Ramos (cell line): ENCODE measurements around the gene IQSEC1.
"Not testable (repeated sequence)": the region's sequence is repeated elsewhere in the genome, so short reads cannot be mapped to it uniquely, and the experiment has no call there.

Source experiments
- in situ Hi-C: fragments of 300-500 bp; cut with MboI; formaldehyde crosslinking; loops from one replicate; pipeline ENCODE4 v1.14.3; 2022; ENCODE audit warnings: low sequenced_read_pairs; ENCODE audit not compliant: unreplicated experiment

The IQSEC1 gene

DNA sequence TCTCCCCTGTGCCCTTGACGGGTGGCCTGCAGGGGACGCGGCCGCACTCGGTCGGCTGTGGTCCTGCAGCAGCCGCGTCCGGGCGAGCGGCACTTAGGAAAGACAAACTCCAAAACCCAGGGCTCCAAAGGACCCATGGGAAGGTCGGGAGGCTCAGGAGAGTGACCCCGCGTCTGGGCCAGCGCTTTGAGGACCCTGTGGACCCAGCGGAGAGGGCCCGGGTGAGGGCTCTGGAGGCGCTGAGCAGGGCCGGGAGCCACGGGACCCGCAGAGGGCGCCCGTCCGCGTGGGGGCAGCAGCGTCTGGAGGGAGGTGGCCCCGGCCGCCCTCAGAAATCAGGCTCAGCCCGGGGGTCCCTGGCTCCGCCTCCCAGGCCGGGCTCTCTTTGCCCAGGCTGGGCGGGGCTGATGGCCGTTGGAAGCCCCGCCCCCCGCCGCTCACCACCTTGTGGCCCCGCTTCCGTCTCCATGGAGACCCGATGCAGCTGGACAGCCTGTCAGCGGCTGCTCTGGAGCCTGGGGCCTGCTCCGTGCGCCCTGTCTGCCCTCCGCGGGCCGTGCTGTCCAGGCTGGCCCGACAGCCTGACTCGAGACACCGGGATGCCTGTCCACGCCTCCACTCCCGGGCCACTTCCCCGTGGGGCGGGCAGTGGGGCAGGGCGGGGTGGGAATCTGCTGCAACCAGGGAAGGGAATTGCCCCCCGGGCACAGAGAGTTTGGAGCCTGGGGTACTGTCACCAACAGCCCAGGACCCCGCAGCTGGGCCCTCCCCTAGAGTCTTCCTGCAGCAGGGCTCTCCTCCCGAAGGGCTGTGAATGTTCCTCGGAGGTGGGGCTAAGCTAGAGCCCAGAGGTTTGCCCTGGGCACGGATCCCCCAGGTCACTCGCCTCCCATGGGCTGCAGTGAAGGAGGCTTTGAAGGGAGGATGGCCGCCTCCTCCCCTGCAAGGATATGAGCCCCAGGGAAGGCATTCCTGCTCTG lies 197.1 kb downstream of the IQSEC1 start:
- in situ Hi-C loops = loop anchor here (25.0 kb wide), 1 partner anchor 739 kb away; no protein-coding TSS in a partner anchor

DNA sequence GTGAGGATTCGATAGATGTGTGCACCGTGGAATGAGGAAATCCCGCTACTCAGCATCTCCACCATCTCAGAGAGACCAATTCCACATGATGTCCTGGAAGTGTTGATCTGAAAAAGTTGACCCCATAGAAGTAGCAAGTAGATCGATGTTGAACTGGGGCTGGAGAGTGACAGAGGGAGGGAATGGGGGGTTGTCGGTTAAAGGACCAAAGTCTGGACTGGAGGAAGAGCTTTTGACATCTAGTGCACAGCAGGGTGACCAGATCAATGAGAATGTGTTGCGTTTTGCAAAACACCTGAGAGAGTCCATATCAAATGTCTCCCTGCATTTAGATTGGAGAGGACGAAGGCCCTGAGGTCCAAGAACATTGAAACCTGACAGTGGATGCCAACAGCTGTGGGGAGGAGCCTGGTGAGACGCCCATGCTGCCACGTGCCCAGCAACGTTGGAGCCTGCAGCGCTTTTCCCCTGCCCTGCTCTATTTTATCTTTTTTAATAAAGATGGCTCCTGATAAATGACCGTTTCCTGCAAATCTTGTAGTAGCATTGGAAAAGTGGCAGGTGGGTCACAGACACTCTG lies 201.7 kb downstream of the IQSEC1 start:
- in situ Hi-C loops = no loop called here

DNA sequence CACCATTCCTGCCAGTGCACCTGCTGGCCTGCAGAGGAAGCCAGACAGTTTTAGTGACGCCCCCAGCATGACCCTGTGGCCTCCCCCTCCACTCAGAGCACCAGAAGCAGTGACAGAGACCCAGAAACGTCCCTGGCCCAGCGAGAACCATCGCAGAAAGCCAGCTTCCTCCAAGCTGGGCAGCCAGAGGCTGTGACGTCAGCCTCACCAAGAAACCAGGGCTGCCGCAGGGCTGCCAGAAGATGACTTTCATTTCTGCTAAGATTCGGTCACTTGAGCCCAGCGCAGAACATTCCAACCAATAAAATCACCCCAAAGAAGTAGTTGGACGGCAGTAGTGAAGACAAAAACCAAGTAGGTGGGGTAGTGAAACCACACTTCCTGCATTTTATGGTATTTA lies 202.3 kb downstream of the IQSEC1 start:
- in situ Hi-C loops = no loop called here

DNA sequence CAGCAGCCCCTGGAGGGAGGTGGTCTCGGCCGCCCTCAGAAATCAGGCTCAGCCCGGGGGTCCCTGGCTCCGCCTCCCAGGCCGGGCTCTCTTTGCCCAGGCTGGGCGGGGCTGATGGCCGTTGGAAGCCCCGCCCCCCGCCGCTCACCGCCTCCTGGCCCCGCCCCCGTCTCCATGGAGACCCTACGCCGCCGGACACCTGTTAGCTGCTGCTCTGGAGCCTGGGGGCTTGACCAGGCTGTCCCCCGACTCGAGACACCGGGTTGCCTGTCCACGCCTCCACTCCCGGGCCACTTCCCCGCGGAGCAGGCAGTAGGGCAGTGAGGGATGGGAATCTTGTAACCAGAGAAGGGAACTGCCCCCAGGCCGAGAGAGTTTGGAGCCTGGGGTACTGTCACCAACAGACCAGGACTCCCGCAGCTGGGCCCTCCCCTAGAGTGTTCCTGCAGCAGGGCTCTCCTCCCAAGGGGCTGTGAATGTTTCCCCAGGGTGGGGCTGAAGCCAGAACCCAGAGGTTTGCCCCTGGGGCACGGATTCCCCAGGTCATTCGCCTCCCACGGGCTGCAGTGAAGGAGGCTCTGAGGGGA lies 204.1 kb downstream of the IQSEC1 start:
- in situ Hi-C loops = no loop called here

DNA sequence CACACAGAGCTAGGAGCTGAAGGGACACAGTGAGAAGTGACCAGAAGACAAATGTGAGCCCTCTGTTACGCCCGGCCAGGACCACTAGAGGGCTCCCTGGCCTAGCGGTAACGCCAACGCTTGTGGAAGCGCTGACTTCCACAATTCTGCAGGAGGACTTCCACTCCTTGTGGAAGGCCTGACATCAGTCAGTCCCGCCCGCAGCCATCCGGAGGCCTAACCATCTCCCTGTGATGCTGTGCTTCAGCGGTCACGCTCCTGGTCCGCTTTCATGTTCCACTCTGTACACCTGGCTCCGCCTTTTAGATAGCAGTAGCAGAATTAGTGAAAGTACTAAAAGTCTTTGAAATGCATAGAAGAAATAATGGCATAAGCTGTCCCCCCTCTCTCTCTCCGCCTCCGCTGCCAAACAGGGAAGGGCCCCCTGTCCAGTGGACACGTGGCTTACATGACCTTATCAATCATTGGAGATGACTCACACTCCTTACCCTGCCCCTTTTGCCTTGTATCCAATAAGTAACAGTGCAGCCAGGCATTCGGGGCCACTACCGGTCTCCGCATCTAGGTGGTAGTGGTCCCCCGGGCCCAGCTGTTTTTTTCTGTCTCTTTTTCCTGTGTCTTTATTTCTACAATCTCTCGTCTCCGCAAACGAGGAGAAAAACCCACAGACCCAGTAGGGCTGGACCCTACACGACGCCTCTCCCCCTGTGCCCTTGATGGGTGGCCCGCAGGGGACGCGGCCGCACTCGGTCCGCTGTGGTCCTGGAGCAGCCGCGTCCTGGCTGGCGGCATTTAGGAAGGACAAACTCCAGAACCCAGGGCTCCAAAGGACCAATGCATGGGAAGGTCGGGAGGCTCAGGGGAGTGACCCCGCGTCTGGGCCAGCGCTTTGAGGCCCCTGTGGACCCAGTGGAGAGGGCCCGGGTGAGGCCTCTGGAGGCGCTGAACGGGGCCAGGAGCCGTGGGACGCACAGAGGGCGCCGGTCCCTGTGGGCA lies 204.9 kb downstream of the IQSEC1 start:
- in situ Hi-C loops = no loop called here

DNA sequence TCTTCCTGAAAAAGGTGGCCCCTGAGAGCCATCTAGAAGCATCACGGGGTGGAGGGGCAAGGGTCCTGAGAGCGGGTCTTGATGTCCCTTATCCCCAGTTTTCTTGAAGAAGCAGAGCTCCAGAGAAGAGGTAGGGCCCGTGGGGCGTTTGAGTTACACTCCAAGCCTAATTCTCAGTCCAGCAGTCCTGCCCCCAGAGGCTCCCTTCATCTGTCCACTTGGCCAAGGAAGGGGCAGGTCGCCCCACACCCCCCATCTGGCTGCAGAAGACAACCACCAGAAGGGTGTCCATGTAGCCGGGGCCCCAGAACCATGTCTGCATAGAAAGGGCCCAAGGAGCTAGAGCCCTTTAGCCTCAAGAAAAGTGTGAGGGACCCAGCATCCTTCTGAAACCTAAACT lies 206.4 kb downstream of the IQSEC1 start:
- in situ Hi-C loops = no loop called here

DNA sequence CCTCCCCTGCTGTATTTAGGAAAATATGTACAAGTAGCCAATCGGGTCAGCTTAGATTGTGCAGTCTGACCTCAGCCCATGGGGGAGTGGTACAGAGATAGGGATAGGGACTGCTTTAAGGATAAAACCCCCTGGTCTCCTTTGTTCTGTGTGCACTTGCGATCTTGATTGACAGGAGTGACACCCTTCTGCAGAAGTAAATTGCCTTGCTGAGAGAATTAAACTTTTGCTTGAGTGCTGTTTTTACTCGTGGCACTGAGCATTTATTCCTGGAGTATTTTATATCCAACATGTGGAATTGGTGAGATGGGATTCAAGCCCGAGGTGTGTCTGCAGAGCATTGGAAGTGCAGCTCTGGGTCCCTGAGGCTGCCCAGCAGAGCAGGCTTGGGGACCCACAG lies 208.0 kb downstream of the IQSEC1 start:
- in situ Hi-C loops = no loop called here

DNA sequence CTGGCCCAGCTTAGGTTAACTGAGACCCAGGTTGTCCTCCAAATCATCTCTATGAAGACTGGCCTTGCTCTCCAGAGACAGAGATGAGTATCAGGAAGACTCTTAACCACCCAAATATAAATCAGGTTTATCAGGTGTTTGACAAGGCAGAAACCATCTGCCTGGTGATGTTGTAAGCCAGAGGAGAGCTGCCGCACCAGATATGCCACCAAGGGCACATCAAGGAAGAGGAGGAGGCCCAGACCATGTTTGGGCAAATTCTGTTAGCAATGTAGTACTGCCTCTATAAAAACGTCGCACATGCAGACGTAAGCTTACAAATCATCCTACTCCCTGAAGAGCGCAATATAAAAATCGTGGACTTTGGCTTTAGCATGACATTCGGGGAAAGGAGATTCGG lies 210.8 kb downstream of the IQSEC1 start:
- in situ Hi-C loops = no loop called here

DNA sequence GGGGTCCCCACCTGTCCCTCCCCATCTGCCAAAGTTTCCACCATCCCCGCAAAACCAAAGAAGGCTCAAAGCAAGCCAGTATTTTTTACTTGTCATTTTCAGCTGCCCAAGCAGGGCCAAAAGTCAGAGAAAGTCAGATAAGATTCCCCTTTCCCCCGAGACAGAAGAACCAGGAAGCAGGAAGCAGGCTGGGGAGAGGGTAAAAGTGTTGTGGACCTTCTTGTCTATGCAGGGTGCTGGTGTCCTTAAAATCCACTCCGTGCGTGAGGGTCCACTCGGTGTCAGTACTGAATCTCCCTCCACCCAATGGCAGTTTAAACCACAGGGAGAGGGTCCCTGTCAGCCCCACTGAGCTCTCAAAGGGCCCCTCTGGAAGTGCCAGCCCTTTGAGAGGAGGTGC lies 211.6 kb downstream of the IQSEC1 start:
- in situ Hi-C loops = no loop called here

DNA sequence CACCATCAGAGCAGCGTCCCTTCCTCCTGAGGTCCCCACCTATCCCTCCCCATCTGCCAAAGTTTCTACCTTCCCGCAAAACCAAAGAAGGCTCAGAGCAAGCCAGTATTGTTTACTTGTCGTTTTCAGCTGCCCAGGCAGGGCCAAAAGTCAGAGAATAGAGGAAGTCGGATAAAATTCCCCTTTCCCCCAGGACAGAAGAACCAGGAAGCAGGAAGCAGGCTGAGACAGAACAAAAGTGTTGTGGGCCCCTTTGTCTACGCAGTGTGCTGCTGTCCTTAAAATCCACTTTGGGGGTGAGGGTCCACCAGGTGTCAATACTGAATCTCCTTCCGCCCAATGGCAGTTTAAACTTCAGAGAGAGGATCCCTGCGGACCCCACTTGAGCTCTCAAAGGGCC lies 213.4 kb downstream of the IQSEC1 start:
- in situ Hi-C loops = no loop called here

DNA sequence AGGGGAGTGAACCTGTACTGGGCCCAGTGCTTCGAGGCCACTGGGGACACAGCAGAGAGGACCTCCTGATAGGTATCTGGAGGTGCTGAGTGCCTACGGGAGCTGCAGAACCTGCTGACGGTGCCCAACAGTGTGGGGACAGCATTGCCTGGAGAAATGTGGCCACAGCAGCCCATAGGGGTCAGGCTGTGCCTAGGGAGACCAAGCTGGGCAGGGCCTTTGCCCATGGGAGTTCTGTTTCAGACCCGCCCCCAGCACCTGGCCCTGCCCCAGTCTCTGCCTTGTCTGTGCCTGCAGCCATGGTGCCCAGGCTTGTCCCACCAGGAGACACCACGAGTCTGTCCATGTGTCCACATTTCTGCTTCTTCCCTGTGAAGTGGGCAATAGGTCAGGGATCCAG lies 216.6 kb downstream of the IQSEC1 start:
- in situ Hi-C loops = no loop called here

DNA sequence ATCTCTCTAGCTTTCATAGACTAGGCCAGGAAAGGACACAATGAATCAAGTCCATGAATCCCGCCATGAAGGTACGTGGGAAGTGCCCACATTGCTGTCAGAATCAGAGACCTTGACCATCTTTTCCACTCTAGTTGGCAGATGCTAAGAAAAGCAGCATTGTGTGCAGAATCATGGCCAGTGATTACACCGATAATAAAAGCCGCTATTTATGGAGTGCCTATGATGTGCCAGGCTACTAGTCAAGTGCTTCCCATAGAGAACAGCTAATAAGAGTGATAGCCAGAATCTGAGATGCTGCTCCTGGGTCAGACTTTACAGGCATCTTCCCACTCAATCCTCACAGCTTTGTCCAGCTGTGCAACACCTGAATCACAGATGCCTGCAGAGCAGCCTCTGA lies 218.7 kb downstream of the IQSEC1 start:
- in situ Hi-C loops = no loop called here

DNA sequence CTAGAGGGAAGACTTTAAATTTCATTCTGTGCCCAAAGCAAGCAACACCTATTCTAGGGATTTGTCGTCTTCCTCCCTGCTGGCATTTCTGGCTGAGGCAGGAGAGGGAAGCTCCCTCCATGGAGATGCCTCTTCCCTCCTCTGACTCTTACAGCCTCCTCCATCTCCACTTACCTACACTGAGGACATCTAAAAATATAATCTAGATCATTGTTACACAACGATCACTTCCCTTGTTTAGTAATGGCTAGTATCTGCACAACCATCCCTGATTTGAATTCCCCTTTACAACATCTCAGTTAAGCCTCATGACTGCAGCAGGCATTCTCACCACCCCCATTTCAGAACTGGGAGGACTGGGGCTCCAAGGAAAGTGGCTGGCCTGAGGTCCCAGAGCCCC lies 219.4 kb downstream of the IQSEC1 start:
- in situ Hi-C loops = not testable (repeated sequence)

DNA sequence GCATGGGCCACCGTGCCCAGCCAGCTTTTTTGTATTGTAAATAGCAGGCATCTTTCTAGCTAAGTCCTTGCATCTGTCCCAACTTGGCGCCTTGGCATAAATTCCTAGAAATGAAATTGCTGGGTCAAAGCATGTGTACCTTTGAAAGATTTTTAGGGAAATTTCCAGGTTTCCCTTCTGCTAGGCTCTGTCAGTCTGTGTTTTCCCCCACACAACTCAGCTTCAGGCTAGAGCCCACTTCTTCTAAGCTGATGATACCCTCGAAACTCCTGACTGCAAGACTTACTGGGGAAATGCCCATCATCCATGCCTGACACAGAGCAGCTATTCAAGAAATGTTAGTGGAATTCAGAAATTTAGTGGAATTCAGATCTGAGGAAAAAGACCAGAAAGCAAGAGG lies 221.0 kb downstream of the IQSEC1 start:
- in situ Hi-C loops = no loop called here
